NCI-H2196 treated with DMSO at 0.1 percent for 48 hours (cell line): ENCODE data around the gene HOXA11.
A peak's percentile ranks its signal among the peaks of the same experiment; 100 is the strongest.

ENCODE experiments used
- DNase-seq: peaks from one replicate; lab custom pipeline; 2025; ENCODE audit not compliant: unreplicated experiment; lab: John Stamatoyannopoulos, UW

HOXA11 gene

GRCh38 chr7:27148756-27149641, 36.0 kb downstream of the HOXA11 start:
- no peak for DNase-seq

- no peak for DNase-seq
Measured at GRCh38 chr7:27148031-27148755, 36.8 kb downstream of the HOXA11 start.

- no peak for DNase-seq
Measured at GRCh38 chr7:27147199-27148030, 37.6 kb downstream of the HOXA11 start, which contains the start of gene HOXA6. Gene HOXA6, minus strand, starts transcription at chr7:27147774. Its CDS starts 25 bp downstream, at chr7:27147749.

- no peak for DNase-seq
Measured at GRCh38 chr7:27146491-27147198, 38.4 kb downstream of the HOXA11 start.

- no peak for DNase-seq
Measured at GRCh38 chr7:27145914-27146412, 39.1 kb downstream of the HOXA11 start.

GRCh38 chr7:27145165-27145913, 39.7 kb downstream of the HOXA11 start:
- no peak for DNase-seq

- DNase-seq = no peak
Measured at GRCh38 chr7:27144781-27145164, 40.3 kb downstream of the HOXA11 start.

GRCh38 chr7:27143950-27144780, 40.9 kb downstream of the HOXA11 start:
- no peak for DNase-seq

GRCh38 chr7:27143023-27143949, 41.7 kb downstream of the HOXA11 start, which contains the start of gene HOXA5:
Gene HOXA5, minus strand, starts transcription at chr7:27143681. Its CDS starts 74 bp downstream, at chr7:27143607.
- DNase-seq = peak; percentile 85

- DNase-seq = no peak
Measured at GRCh38 chr7:27142580-27143022, 42.4 kb downstream of the HOXA11 start.

GRCh38 chr7:27141923-27142579, 43.0 kb downstream of the HOXA11 start:
- no peak for DNase-seq

GRCh38 chr7:27141137-27141922, 43.7 kb downstream of the HOXA11 start:
- no peak for DNase-seq

- DNase-seq = no peak
Measured at GRCh38 chr7:27140126-27140857, 44.7 kb downstream of the HOXA11 start.

- no peak for DNase-seq
Measured at GRCh38 chr7:27139334-27140125, 45.5 kb downstream of the HOXA11 start.

- DNase-seq = no peak
Measured at GRCh38 chr7:27138985-27139333, 46.1 kb downstream of the HOXA11 start.
